ENCODE results near the gene RHOC.

RHOC gene

GRCh38 chr1:112678605-112679004 lies 28.3 kb downstream of the RHOC start:
- no peak for DNase-seq (ENCODE audit: low read depth in 2 of 2)

GRCh38 chr1:112677501-112677900 lies 29.4 kb downstream of the RHOC start:
- DNase-seq (ENCODE audit: low read depth in 2 of 2), result no peak

GRCh38 chr1:112676543-112676942 lies 30.4 kb downstream of the RHOC start:
- no peak for DNase-seq (ENCODE audit: low read depth in 2 of 2)

- DNase-seq (ENCODE audit: low read depth in 2 of 2), result no peak
Observed at GRCh38 chr1:112675728-112676381, 31.1 kb downstream of the RHOC start.

DNA sequence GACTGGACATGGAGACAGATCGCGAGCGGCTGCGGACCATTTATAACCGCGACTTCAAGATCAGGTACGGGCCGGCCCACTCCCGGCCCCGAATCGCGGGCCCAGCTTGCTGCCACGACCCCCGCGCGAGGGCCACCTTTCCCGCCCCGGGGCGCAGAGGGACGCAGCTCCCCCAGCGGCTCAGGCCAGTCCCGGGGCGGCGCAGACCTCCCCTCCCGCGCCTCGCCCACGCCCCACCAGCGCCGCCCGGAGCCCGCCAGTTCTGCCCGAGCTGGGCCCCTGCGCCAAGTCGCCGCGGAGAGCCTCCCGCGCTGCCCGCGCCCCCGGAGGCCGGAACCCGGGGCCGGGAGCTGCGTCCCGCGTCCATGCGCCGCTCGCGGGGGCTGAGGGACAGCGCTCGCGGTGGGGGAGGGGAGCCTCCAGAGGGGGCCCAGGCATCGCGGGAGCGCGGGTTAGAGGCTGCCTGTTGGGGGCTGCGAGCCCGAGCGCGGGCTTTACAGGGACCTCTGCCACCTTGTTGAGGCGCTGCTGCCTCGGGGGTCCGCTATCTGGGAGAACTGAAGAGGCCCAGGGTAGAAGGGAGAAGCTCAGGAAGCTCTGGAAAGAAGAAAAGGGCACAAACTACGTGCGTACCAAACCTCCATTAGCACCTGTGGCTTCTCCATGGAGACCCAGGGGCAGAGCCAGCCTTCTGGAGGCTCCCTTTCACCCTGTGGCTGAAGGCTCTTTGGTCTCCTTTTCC lies 31.8 kb downstream of the RHOC start:
- DNase-seq (ENCODE audit: low read depth in 2 of 2), result no peak

- DNase-seq (ENCODE audit: low read depth in 2 of 2), result peak; percentile 55 to 64
Observed at GRCh38 chr1:112674440-112674985, 32.4 kb downstream of the RHOC start, which contains the start of gene MOV10. TSS of gene MOV10 (plus strand) at chr1:112674659. CDS start at chr1:112674913, 254 bp downstream.

GRCh38 chr1:112673592-112674439 lies 33.1 kb downstream of the RHOC start:
- no peak for DNase-seq (ENCODE audit: low read depth in 2 of 2)

- no peak for DNase-seq (ENCODE audit: low read depth in 2 of 2)
Observed at GRCh38 chr1:112672842-112673241, 34.1 kb downstream of the RHOC start.

DNA sequence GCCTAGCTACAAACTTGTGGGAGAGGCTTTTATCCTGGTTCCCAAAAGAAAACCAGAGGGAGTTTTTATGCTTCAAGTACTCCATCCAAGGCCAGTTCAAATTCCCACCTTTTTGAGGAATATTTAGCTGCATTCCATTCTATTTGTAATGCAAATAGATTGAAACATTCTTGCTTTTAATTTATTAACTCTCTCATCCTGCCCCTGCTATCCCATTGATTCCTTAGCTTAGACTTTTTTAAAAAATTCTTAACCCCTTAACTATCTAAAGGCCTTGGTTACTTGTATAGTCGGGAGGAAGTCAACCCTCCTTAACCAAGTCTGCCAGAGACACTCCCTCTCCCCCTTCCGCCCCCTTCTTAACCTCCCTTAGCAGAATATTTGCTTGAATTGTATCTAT lies 34.9 kb downstream of the RHOC start:
- DNase-seq (ENCODE audit: low read depth in 2 of 2), result no peak

DNA sequence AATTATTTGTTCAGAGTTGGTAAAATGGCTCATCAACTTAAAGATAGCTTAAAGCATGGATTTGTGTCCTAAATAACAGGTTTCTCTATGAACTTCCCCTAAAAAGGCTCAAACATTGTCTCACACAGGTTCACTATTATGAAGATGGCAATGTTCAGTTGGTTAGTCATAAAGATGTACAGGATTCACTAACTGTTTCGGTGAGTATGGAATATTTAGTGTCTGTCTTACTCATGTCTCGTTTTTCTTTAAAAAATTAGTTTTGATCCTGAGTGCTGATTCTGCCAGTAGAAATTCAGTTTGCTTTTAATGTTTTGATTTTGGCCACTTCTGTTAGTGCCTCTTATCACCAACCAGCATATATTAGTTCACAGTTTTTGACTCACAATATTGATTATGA lies 40.0 kb downstream of the RHOC start:
- DNase-seq (ENCODE audit: low read depth in 2 of 2), result no peak

DNA sequence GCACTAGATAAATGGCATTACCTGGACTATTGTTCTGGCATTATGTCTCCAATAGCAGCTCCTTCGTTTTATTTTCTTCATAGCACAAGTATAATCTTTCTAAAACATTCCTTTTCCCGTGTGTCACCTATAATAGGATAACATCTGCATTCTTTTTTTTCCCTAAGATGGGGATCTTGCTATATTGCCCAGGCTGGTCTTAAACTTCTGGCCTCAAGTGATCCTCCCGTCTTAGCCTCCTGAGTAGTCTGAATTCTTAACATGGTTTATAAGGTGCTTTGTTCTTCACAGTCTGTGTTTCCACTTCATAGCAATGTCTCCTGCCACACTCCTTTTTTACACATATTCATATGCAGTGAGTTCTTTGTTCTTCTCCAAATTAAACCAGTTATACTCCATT lies 41.1 kb downstream of the RHOC start:
- no peak for DNase-seq (ENCODE audit: low read depth in 2 of 2)

DNA sequence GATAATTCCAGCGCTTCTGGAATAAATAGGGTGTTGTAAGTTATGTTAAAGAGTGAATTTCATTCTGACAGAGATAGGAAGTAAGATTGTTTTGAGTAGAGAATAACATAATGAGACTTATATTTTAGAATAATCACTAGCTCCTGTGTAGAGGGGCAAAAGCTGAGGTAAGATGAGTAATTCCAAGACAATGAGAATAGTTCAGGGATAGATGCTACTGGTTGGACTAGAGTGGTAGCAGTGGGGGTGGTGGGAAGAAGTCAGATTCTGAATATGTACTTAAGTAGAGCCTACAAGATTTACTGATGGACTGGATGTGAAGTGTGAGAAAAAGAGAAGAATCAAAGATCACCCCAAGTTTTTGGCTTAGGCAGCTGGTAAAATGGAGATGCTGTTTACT lies 55.7 kb downstream of the RHOC start:
- DNase-seq (ENCODE audit: low read depth in 2 of 2), result no peak
